Colonic mucosa (tissue), 4 donors: ENCODE measurements around the gene ZCCHC2. TPM values are rescaled to one million over a fixed set of nuclear protein-coding genes. Genes with fewer than 3 reads are reported as not detected.

Experiments
- DNase-seq: peaks from one replicate; pipeline ENCODE4 v3.0.0-alpha.2; 2020
- H3K27ac ChIP-seq: fragments of 200-600 bp; one replicate; pipeline ENCODE4 v1.8.0; 2021
- H3K27me3 ChIP-seq: fragments of 200-600 bp; one replicate; pipeline ENCODE4 v1.8.0; 2021
- H3K36me3 ChIP-seq: fragments of 200-600 bp; one replicate; pipeline ENCODE4 v1.8.0; 2021
- H3K4me1 ChIP-seq: fragments of 200-600 bp; one replicate; pipeline ENCODE4 v1.8.0; 2021; ENCODE audit warnings: mild to moderate bottlenecking
- H3K4me3 ChIP-seq: fragments of 200-600 bp; one replicate; pipeline ENCODE4 v1.8.0; 2021
- H3K9ac ChIP-seq, 2 donors: one replicate each; pipeline ENCODE4 v1.7.0; 2013; ENCODE audit warnings: control low read depth in 2 of 2, low read depth in 2 of 2, low read length in 2 of 2
- H3K9me3 ChIP-seq: fragments of 200-600 bp; one replicate; pipeline ENCODE4 v1.8.0; 2021
- CTCF ChIP-seq: fragments of 200-600 bp; IDR thresholded peaks from one replicate; pipeline ENCODE4 v1.8.0; 2022; ENCODE audit warnings: antibody characterized with exemption, mild to moderate bottlenecking
- intact Hi-C: fragments of 100-400 bp; cut with DNase I; formaldehyde crosslinking; loops from one replicate; pipeline ENCODE4 v1.14.1; 2022
- total RNA-seq, 2 donors: library from RNA; stranded (reverse); fragmentation: NEBNext Ultra II Directional in 1 of 2; extraction: Animal tissue kit (Norgen Biotek cat#: 25700) in 1 of 2; gene quantifications; one replicate each; pipeline ENCODE4 v1.2.1, GENCODE V29; 2021
- donor health status: healthy.
- donor health status: DM: no; HTN: no; CAD: no.
- donor health status: DM: no; HTN: no; CAD: no.

Gene ZCCHC2
- total RNA-seq, 2 donors from 2014 or later, result 24.7 to 25.7 TPM

- Histone ChIP-seq H3K9ac (no peak overlapping the region), H3K4me3 (no peak overlapping the region), H3K27me3 (no peaks in the 10 kb centered on the region), H3K4me1 (no peaks in the 10 kb centered on the region), H3K27ac (no peak overlapping the region), H3K9me3 (no peaks in the 10 kb centered on the region), H3K36me3 (no peaks in the 10 kb centered on the region)
- intact Hi-C loops, result loop anchor here (5.0 kb wide), 1 partner anchor 34 kb away; no protein-coding TSS in a partner anchor
- DNase-seq, result no peak
- TF ChIP-seq CTCF, result no peak
These were observed 15.1 kb downstream of the ZCCHC2 start for GRCh38 chr18:62537946-62538345.

- Histone ChIP-seq H3K27me3 (no peaks in the 10 kb centered on the region), H3K9ac (no peak overlapping the region), H3K9me3 (no peaks in the 10 kb centered on the region), H3K4me1 (no peaks in the 10 kb centered on the region), H3K36me3 (no peaks in the 10 kb centered on the region), H3K27ac (no peak overlapping the region), H3K4me3 (no peak overlapping the region)
- no peak for DNase-seq
- intact Hi-C loops, result loop anchor here (5.0 kb wide), 1 partner anchor 33 kb away; no protein-coding TSS in a partner anchor
- TF ChIP-seq CTCF, result no peak
These were observed 16.1 kb downstream of the ZCCHC2 start for GRCh38 chr18:62538881-62539280.

- H3K4me1 ChIP-seq, result no peaks in the 10 kb centered on the region
- no peak for TF ChIP-seq CTCF
- no peaks in the 10 kb centered on the region for H3K36me3 ChIP-seq
- no peaks in the 10 kb centered on the region for H3K9me3 ChIP-seq
- DNase-seq, result no peak
- intact Hi-C loops, result loop anchor here (5.0 kb wide), 1 partner anchor 33 kb away; no protein-coding TSS in a partner anchor
- H3K27ac ChIP-seq, result no peak overlapping the region
- H3K4me3 ChIP-seq, result no peak overlapping the region
- no peak overlapping the region for H3K9ac ChIP-seq
- no peaks in the 10 kb centered on the region for H3K27me3 ChIP-seq
These were observed 16.7 kb downstream of the ZCCHC2 start for GRCh38 chr18:62539284-62540165.

GRCh38 chr18:62543021-62543420, 20.2 kb downstream of the ZCCHC2 start:
- no peaks in the 10 kb centered on the region for H3K36me3 ChIP-seq
- no peak overlapping the region for H3K27ac ChIP-seq
- TF ChIP-seq CTCF, result no peak
- H3K4me1 ChIP-seq, result no peaks in the 10 kb centered on the region
- no peak for DNase-seq
- H3K9ac ChIP-seq, result no peak overlapping the region
- no peaks in the 10 kb centered on the region for H3K27me3 ChIP-seq
- no peaks in the 10 kb centered on the region for H3K9me3 ChIP-seq
- intact Hi-C loops, result no loop called here
- no peak overlapping the region for H3K4me3 ChIP-seq

- intact Hi-C loops, result no loop called here
- Histone ChIP-seq H3K27me3 (no peaks in the 10 kb centered on the region), H3K9me3 (no peaks in the 10 kb centered on the region), H3K4me1 (no peaks in the 10 kb centered on the region), H3K36me3 (peaks cover 2% of the 10 kb centered on the region), H3K9ac (no peak overlapping the region), H3K27ac (no peak overlapping the region), H3K4me3 (no peak overlapping the region)
- no peak for TF ChIP-seq CTCF
- DNase-seq, result no peak
These were observed 22.3 kb downstream of the ZCCHC2 start for GRCh38 chr18:62545098-62545497.
